ENCODE measurements around the gene COX8A. TPM values are rescaled to one million over a fixed set of nuclear protein-coding genes. Genes with fewer than 3 reads are reported as not detected.

The COX8A gene
- total RNA-seq, 1 experiment from 2014 or later, result 1,500 TPM

DNA sequence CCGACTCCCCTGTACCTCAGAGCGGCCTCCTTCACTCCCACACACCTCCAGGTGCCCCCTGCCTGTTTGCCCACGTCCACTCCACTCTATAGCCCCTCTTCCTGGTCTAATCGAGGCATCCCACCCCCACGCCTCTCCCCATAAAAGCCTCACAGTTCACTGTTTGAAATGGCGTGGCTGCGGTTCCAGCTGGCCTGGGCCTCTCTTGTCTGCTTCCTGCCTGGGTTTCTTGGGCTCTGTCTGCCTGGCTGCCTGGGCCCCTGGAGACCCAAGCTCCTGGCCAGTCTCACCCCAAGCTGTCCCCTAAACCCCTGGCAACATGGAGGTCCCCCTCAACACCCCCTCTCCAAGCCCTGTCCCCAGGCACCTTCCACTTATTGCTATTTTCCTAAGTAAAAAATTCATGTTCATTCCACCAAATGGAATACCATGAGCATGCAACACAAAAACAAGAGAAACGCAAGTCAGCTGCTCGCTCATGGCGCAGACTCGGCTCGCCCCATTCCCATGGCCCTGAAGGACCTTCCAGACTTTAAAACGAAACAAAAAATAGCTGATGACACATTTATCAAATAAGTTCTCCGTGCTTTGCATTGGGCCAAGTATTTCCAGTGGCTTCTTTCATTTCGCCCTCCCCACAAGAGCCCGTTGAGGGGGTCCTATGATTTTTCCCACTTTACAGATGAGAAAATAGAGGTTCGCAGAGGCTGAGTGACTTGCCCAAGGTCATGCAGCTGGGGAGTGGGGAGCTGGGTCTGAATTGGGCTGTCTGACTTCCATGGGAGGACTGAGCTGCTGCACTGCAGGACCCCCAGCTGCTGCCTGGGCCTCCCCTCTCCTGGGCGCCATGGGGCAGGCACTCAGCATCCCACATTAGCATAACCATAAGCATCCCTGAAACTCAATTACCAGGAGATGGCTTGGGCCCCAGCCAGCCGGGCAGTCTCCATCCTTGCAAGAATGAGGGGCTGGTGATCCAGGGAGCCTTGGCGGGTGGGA is 49.6 kb downstream of the COX8A start:
- ATAC-seq (no peak), DNase-seq (no peak)
- H3K9me2 ChIP-seq (replicated peaks; ENCODE audit: low read length), result no peaks in the 10 kb centered on the region
- no peaks in the 10 kb centered on the region for H3K9me3 ChIP-seq (ENCODE audit: low read length)
- no peak overlapping the region for H3K4me3 ChIP-seq (ENCODE audit: low read length)
- no peak overlapping the region for H3K4me2 ChIP-seq (ENCODE audit: low read length)
- H3K79me2 ChIP-seq (ENCODE audit: low read length), result no peaks in the 10 kb centered on the region
- H3K27ac ChIP-seq (ENCODE audit: low read length), result no peak overlapping the region
- intact Hi-C loops (cut with micrococcal nuclease), result no loop called here
- ChIA-PET CTCF (no interaction called here), POLR2A (ENCODE audit: unreplicated experiment) (no interaction called here)
- H3F3A ChIP-seq (ENCODE audit: low read length, unreplicated experiment), result no peaks in the 10 kb centered on the region
- no peaks in the 10 kb centered on the region for H3K36me3 ChIP-seq (ENCODE audit: low read depth, low read length)
- H4K20me1 ChIP-seq (ENCODE audit: low read length), result no peaks in the 10 kb centered on the region
- BruUV-seq (replicated peaks), result no TSS peak
- TF ChIP-seq, protein P1, sequence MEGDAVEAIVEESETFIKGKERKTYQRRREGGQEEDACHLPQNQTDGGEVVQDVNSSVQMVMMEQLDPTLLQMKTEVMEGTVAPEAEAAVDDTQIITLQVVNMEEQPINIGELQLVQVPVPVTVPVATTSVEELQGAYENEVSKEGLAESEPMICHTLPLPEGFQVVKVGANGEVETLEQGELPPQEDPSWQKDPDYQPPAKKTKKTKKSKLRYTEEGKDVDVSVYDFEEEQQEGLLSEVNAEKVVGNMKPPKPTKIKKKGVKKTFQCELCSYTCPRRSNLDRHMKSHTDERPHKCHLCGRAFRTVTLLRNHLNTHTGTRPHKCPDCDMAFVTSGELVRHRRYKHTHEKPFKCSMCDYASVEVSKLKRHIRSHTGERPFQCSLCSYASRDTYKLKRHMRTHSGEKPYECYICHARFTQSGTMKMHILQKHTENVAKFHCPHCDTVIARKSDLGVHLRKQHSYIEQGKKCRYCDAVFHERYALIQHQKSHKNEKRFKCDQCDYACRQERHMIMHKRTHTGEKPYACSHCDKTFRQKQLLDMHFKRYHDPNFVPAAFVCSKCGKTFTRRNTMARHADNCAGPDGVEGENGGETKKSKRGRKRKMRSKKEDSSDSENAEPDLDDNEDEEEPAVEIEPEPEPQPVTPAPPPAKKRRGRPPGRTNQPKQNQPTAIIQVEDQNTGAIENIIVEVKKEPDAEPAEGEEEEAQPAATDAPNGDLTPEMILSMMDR (conservative IDR thresholded peaks at IDR 0.05; ENCODE audit: low read depth, low read length), result no peak
- TF ChIP-seq EZH2 (IDR thresholded peaks at IDR 0.05; ENCODE audit: low read length, unreplicated experiment) (no peak), EZH2phosphoT487 (IDR thresholded peaks at IDR 0.05; ENCODE audit: borderline replicate concordance, low read length) (no peak)
- H3K4me1 ChIP-seq (ENCODE audit: insufficient read depth, low read length), result no peaks in the 10 kb centered on the region
- H2AFZ ChIP-seq (ENCODE audit: low read length), result no peak overlapping the region
- no peaks in the 10 kb centered on the region for H3K27me3 ChIP-seq (ENCODE audit: low read length)
- no peak overlapping the region for H3K9ac ChIP-seq (ENCODE audit: low read length)

DNA sequence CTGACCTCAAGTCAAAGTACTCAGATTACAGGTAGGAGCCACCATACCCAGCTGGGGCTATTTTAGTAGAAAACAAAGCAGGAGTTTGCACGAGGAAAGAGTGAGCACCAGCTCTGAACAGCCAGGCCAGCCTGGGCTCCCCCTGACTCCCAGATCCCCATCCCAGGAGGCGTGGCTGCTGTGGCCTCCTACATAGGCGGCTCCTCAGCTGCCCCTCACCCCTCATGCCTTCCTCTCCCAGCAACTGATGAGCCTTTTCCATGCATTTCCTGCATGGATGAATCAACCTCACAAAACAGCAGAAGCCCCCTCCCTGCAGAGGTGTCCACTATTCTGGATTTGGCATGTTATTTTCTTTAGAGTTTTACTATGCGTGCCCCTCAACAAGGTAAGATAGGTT is 50.8 kb downstream of the COX8A start:
- Histone ChIP-seq H3K4me2 (ENCODE audit: low read length) (no peak overlapping the region), H3K9me3 (ENCODE audit: low read length) (no peaks in the 10 kb centered on the region), H3K79me2 (ENCODE audit: low read length) (no peaks in the 10 kb centered on the region), H3K27ac (ENCODE audit: low read length) (no peak overlapping the region), H3K4me1 (ENCODE audit: insufficient read depth, low read length) (no peaks in the 10 kb centered on the region), H4K20me1 (ENCODE audit: low read length) (no peaks in the 10 kb centered on the region), H3K9me2 (replicated peaks; ENCODE audit: low read length) (no peaks in the 10 kb centered on the region), H2AFZ (ENCODE audit: low read length) (no peak overlapping the region), H3K9ac (ENCODE audit: low read length) (no peak overlapping the region), H3K27me3 (ENCODE audit: low read length) (no peaks in the 10 kb centered on the region), H3F3A (ENCODE audit: low read length, unreplicated experiment) (no peaks in the 10 kb centered on the region), H3K36me3 (ENCODE audit: low read depth, low read length) (no peaks in the 10 kb centered on the region), H3K4me3 (ENCODE audit: low read length) (no peak overlapping the region)
- no TSS peak for BruUV-seq (replicated peaks)
- no peak for DNase-seq
- ChIA-PET CTCF (no interaction called here), POLR2A (ENCODE audit: unreplicated experiment) (interaction anchor here (0.6 kb wide), 1 partner anchor 73 kb away, joined by 3 read pairs; no protein-coding TSS in a partner anchor)
- intact Hi-C loops (cut with micrococcal nuclease), result no loop called here
- peak; percentile 17; the same call in 1 of the 2 replicates for ATAC-seq
- TF ChIP-seq EZH2phosphoT487 (IDR thresholded peaks at IDR 0.05; ENCODE audit: borderline replicate concordance, low read length) (no peak), EZH2 (IDR thresholded peaks at IDR 0.05; ENCODE audit: low read length, unreplicated experiment) (no peak)
- TF ChIP-seq, protein P1 (conservative IDR thresholded peaks at IDR 0.05; ENCODE audit: low read depth, low read length), result no peak

Other genes starting within 250 kb of the COX8A start
- 15.1 and 29.5 TPM in 2 replicates for gene ZFTA, start 205.8 kb upstream of the COX8A start, total RNA-seq (2014; rRNA removed)
- 61.5 and 67.2 TPM in 2 replicates for gene SPINDOC, start 161.2 kb upstream of the COX8A start, total RNA-seq (2014; rRNA removed)
- gene MARK2, start 135.5 kb upstream of the COX8A start, total RNA-seq (2014; rRNA removed), result 60.1 and 66.5 TPM in 2 replicates
- 1.2 and 1.4 TPM in 2 replicates for gene RCOR2, start 57.5 kb upstream of the COX8A start, total RNA-seq (2014; rRNA removed)
- gene NAA40, start 35.6 kb upstream of the COX8A start, total RNA-seq (2014; rRNA removed), result 20.9 and 26.7 TPM in 2 replicates
- 124 and 129 TPM in 2 replicates for gene OTUB1, start 11.8 kb downstream of the COX8A start, total RNA-seq (2014; rRNA removed)
- not detected in 2 replicates for gene FLRT1, start 61.3 kb downstream of the COX8A start, total RNA-seq (2014; rRNA removed)
- gene MACROD1, start 191.5 kb downstream of the COX8A start, total RNA-seq (2014; rRNA removed), result 71.4 and 77.1 TPM in 2 replicates
- 543 and 557 TPM in 2 replicates for gene STIP1, start 211.6 kb downstream of the COX8A start, total RNA-seq (2014; rRNA removed)
- 2.1 and 2.4 TPM in 2 replicates for gene FERMT3, start 232.1 kb downstream of the COX8A start, total RNA-seq (2014; rRNA removed)

All from PC-3 (cell line).